Hematopoietic multipotent progenitor cell (in vitro differentiated cells): ENCODE measurements around the gene TECPR2. TPM values are rescaled to one million over a fixed set of nuclear protein-coding genes. Genes with fewer than 3 reads are reported as not detected.

Experiments
- DNase-seq, 3 donors: peaks; one replicate each; pipeline ENCODE4 v3.0.0-alpha.2; 2011 to 2015; ENCODE audit warnings: low read depth in 2 of 3, low spot score in 2 of 3
- total RNA-seq: library from RNA; depleted of rRNA; stranded (reverse); fragments of >200 nt; gene quantifications from one replicate; pipeline ENCODE4 v1.2.3, GENCODE V29; 2012

Gene TECPR2
- total RNA-seq, 1 donor = 9.4 TPM

GRCh38 chr14:102370305-102370809 lies 7.6 kb downstream of the TECPR2 start:
- no peak for DNase-seq

GRCh38 chr14:102371361-102371760 lies 8.6 kb downstream of the TECPR2 start:
- no peak for DNase-seq

GRCh38 chr14:102373110-102373509 lies 10.4 kb downstream of the TECPR2 start:
- no peak for DNase-seq

- no peak for DNase-seq
Measured at GRCh38 chr14:102374264-102374663, 11.5 kb downstream of the TECPR2 start.

GRCh38 chr14:102375119-102375518 lies 12.4 kb downstream of the TECPR2 start:
- no peak for DNase-seq

- no peak for DNase-seq
Measured at GRCh38 chr14:102377696-102378095, 15.0 kb downstream of the TECPR2 start.

- no peak for DNase-seq
Measured at GRCh38 chr14:102378830-102379229, 16.1 kb downstream of the TECPR2 start.

- DNase-seq = no peak
Measured at GRCh38 chr14:102387086-102387485, 24.3 kb downstream of the TECPR2 start.

- DNase-seq = no peak
Measured at GRCh38 chr14:102389246-102389645, 26.5 kb downstream of the TECPR2 start.

GRCh38 chr14:102390064-102390855 lies 27.5 kb downstream of the TECPR2 start:
- no peak for DNase-seq

- no peak for DNase-seq
Measured at GRCh38 chr14:102392506-102392905, 29.8 kb downstream of the TECPR2 start.

- DNase-seq = no peak
Measured at GRCh38 chr14:102394717-102395375, 32.1 kb downstream of the TECPR2 start.

GRCh38 chr14:102396521-102396920 lies 33.8 kb downstream of the TECPR2 start:
- no peak for DNase-seq

GRCh38 chr14:102403028-102403427 lies 40.3 kb downstream of the TECPR2 start:
- peak in 1 of 3 donors; percentile 8 for DNase-seq

GRCh38 chr14:102407258-102407657 lies 44.5 kb downstream of the TECPR2 start:
- no peak for DNase-seq

GRCh38 chr14:102408724-102409123 lies 46.0 kb downstream of the TECPR2 start:
- no peak for DNase-seq

GRCh38 chr14:102415671-102416070 lies 52.9 kb downstream of the TECPR2 start:
- no peak for DNase-seq

GRCh38 chr14:102417001-102417431 lies 54.3 kb downstream of the TECPR2 start:
- DNase-seq = no peak

- no peak for DNase-seq
Measured at GRCh38 chr14:102417646-102418045, 54.9 kb downstream of the TECPR2 start.

GRCh38 chr14:102418169-102418852 lies 55.6 kb downstream of the TECPR2 start:
- DNase-seq = no peak

- no peak for DNase-seq
Measured at GRCh38 chr14:102418853-102419240, 56.1 kb downstream of the TECPR2 start.
